H9 (cell line): Measurements from ENCODE around the gene KAT7. TPM values are rescaled to one million over a fixed set of nuclear protein-coding genes. Genes with fewer than 3 reads are reported as not detected.

Experiments
- DNase-seq: peaks from one replicate; pipeline ENCODE4 v3.0.0-alpha.2; 2017
- H2AFZ ChIP-seq: one replicate; pipeline ENCODE4 v1.6.1; 2013; ENCODE audit warnings: mild to moderate bottlenecking, low read length, control low read depth, moderate library complexity
- H2AK5ac ChIP-seq: 2 replicates; pipeline ENCODE4 v1.6.1; 2013; ENCODE audit warnings: low read length, control low read depth, mixed read lengths; ENCODE audit not compliant: insufficient read length
- H2BK120ac ChIP-seq: one replicate; pipeline ENCODE4 v1.6.1; 2013; ENCODE audit warnings: low read depth, mild to moderate bottlenecking, low read length, control low read depth, inconsistent platforms; ENCODE audit not compliant: poor library complexity, severe bottlenecking
- H2BK12ac ChIP-seq: 2 replicates; pipeline ENCODE4 v1.6.1; 2013; ENCODE audit warnings: low read length, control low read depth, mixed read lengths, low read depth; ENCODE audit not compliant: insufficient read length
- H2BK15ac ChIP-seq: 2 replicates; pipeline ENCODE4 v1.6.1; 2013; ENCODE audit warnings: low read depth, low read length, control low read depth
- H2BK20ac ChIP-seq: one replicate; pipeline ENCODE4 v1.6.1; 2013; ENCODE audit warnings: low read depth, mild to moderate bottlenecking, low read length, control low read depth, inconsistent platforms; ENCODE audit not compliant: poor library complexity, severe bottlenecking
- H2BK5ac ChIP-seq: 2 replicates; pipeline ENCODE4 v1.6.1; 2013; ENCODE audit warnings: low read length, control low read depth, mixed read lengths; ENCODE audit not compliant: insufficient read length
- H3K14ac ChIP-seq: 2 replicates; pipeline ENCODE4 v1.6.1; 2013; ENCODE audit warnings: low read length, control low read depth; ENCODE audit not compliant: insufficient read depth
- H3K18ac ChIP-seq: 2 replicates; pipeline ENCODE4 v1.6.1; 2013; ENCODE audit warnings: low read depth, mild to moderate bottlenecking, mixed read lengths, low read length, control low read depth; ENCODE audit not compliant: insufficient read length
- H3K23ac ChIP-seq: 2 replicates; pipeline ENCODE4 v1.6.1; 2013; ENCODE audit warnings: low read length, control low read depth, mixed read lengths, low read depth; ENCODE audit not compliant: insufficient read length
- H3K23me2 ChIP-seq: 2 replicates; pipeline ENCODE4 v1.6.1; 2013; ENCODE audit warnings: low read depth, mild to moderate bottlenecking, mixed read lengths, low read length, control low read depth; ENCODE audit not compliant: insufficient read length, poor library complexity, severe bottlenecking
- H3K27ac ChIP-seq: 2 replicates; pipeline ENCODE4 v1.5.1; 2013; ENCODE audit warnings: low read length, control low read depth, mixed read lengths, low read depth; ENCODE audit not compliant: insufficient read length
- H3K27me3 ChIP-seq: 2 replicates; pipeline ENCODE4 v1.6.1; 2013; ENCODE audit warnings: low read length, control low read depth, inconsistent platforms; ENCODE audit not compliant: insufficient read depth
- H3K4ac ChIP-seq: 2 replicates; pipeline ENCODE4 v1.6.1; 2013; ENCODE audit warnings: low read depth, mild to moderate bottlenecking, control low read depth, inconsistent platforms, low read length, moderate library complexity
- H3K4me1 ChIP-seq: 2 replicates; pipeline ENCODE4 v1.6.1; 2013; ENCODE audit warnings: low read length, control low read depth, inconsistent platforms; ENCODE audit not compliant: insufficient read depth
- H3K4me2 ChIP-seq: 2 replicates; pipeline ENCODE4 v1.6.1; 2013; ENCODE audit warnings: low read length, control low read depth, mixed read lengths; ENCODE audit not compliant: insufficient read length, insufficient read depth
- H3K56ac ChIP-seq: 2 replicates; pipeline ENCODE4 v1.6.1; 2013; ENCODE audit warnings: low read depth, mild to moderate bottlenecking, mixed read lengths, low read length, control low read depth; ENCODE audit not compliant: insufficient read length
- H3K79me1 ChIP-seq: 2 replicates; pipeline ENCODE4 v1.6.1; 2013; ENCODE audit warnings: low read depth, mild to moderate bottlenecking, moderate library complexity, low read length, control low read depth, inconsistent platforms; ENCODE audit not compliant: insufficient read depth, poor library complexity, severe bottlenecking
- H3K79me2 ChIP-seq: 2 replicates; pipeline ENCODE4 v1.6.1; 2013; ENCODE audit warnings: low read length, control low read depth, inconsistent platforms; ENCODE audit not compliant: insufficient read depth
- H3K9ac ChIP-seq: 2 replicates; pipeline ENCODE4 v1.6.1; 2013; ENCODE audit warnings: low read length, control low read depth, mixed read lengths; ENCODE audit not compliant: insufficient read length; ENCODE audit errors: extremely low read depth
- H3K9me3 ChIP-seq: one replicate; pipeline ENCODE4 v1.6.1; 2013; ENCODE audit warnings: low read depth, low read length, inconsistent platforms; ENCODE audit not compliant: control insufficient read depth
- H3T11ph ChIP-seq: one replicate; pipeline ENCODE4 v1.6.1; 2013; ENCODE audit warnings: mild to moderate bottlenecking, low read length, control low read depth, inconsistent platforms
- H4K20me1 ChIP-seq: one replicate; pipeline ENCODE4 v1.6.1; 2013; ENCODE audit not compliant: control insufficient read depth, insufficient read length, insufficient read depth
- H4K5ac ChIP-seq: 2 replicates; pipeline ENCODE4 v1.6.1; 2013; ENCODE audit warnings: low read depth, mild to moderate bottlenecking, mixed read lengths, low read length, control low read depth; ENCODE audit not compliant: insufficient read length
- H4K8ac ChIP-seq: replicated peaks from 2 replicates; pipeline ENCODE4 v1.6.1; 2013; ENCODE audit warnings: low read length, control low read depth, mixed read lengths, low read depth; ENCODE audit not compliant: insufficient read length
- H4K91ac ChIP-seq: 2 replicates; pipeline ENCODE4 v1.6.1; 2013; ENCODE audit warnings: low read depth, mild to moderate bottlenecking, moderate library complexity, mixed read lengths, low read length, control low read depth; ENCODE audit not compliant: insufficient read length
- H3K27ac Mint-ChIP-seq, 3 experiments: 2 replicates in 2 of 3; 3 replicates in 1 of 3; pipeline ENCODE4 v1.8.0; 2020 to 2021; ENCODE audit warnings: mixed read lengths in 3 of 3, mild to moderate bottlenecking in 1 of 3, moderate library complexity in 1 of 3
- H3K27me3 Mint-ChIP-seq: 2 replicates; pipeline ENCODE4 v1.8.0; 2021; ENCODE audit warnings: low read depth, mild to moderate bottlenecking, moderate library complexity, mixed read lengths
- H3K36me3 Mint-ChIP-seq, 3 experiments: 2 replicates in 2 of 3; 3 replicates in 1 of 3; pipeline ENCODE4 v1.8.0; 2020 to 2021; ENCODE audit warnings: low read depth in 3 of 3, mixed read lengths in 3 of 3; ENCODE audit not compliant: insufficient read depth in 1 of 3
- H3K4me1 Mint-ChIP-seq, 2 experiments: 2 replicates each; pipeline ENCODE4 v1.8.0; 2020; ENCODE audit warnings: mixed read lengths in 2 of 2
- H3K4me3 Mint-ChIP-seq, 2 experiments: 2 replicates in 1 of 2; 3 replicates in 1 of 2; pipeline ENCODE4 v1.8.0; 2020 to 2021; ENCODE audit warnings: mild to moderate bottlenecking in 2 of 2, mixed read lengths in 2 of 2, moderate library complexity in 1 of 2
- H3K9me3 Mint-ChIP-seq, 2 experiments: 2 replicates in 1 of 2; 3 replicates in 1 of 2; pipeline ENCODE4 v1.8.0; 2020; ENCODE audit warnings: mild to moderate bottlenecking in 2 of 2, mixed read lengths in 2 of 2, moderate library complexity in 1 of 2
- WGBS: extraction: QIAGEN DNeasy Blood & Tissue Kit; methylation state at CpG from one replicate; pipeline ENCODE4 v1.1.7; 2013; ENCODE audit warnings: missing lambda C conversion rate, low lambda C conversion rate, mixed read lengths; ENCODE audit not compliant: insufficient read length; ENCODE audit errors: extremely low coverage; 5-methylcytosine and 5-hydroxymethylcytosine counted together
- total RNA-seq: library from RNA; stranded (reverse); gene quantifications from 2 replicates; pipeline ENCODE4 v1.2.1, GENCODE V29; 2021
- TF ChIP-seq, protein P1 (sequence below): fragments of 200-600 bp; sonication (generic); conservative IDR thresholded peaks from 3 replicates; pipeline ENCODE4 v1.8.0; 2021; ENCODE audit warnings: antibody characterized with exemption, mild to moderate bottlenecking

KAT7 gene
- total RNA-seq, 1 experiment from 2014 or later = 93.1 TPM

DNA sequence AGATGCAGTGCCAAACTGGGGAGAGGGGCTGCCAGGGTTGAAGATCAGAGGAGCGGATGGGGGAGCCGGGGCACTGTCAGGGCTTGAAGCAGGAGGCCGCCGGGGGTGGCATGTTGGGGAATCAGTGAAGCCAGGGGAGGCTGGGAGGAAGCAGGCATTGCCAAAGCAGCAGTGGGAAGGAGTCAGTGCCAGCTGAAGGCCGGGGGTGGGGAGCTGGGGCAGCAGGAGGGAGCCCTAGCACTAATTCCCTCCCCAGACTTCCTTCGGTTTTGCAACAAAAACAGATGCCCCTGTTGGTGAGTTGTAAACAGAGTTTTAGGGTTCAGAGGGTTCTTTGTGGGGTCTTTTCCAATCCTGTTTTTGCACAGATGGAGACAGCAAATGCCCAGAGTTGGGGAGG, 70.3 kb downstream of the KAT7 start:
- H3K14ac ChIP-seq = no peak overlapping the region
- H3K4me2 ChIP-seq = no peak overlapping the region
- H3K27ac Mint-ChIP-seq = no peak overlapping the region
- H2AFZ ChIP-seq = no peak overlapping the region
- no peak overlapping the region for H3K4ac ChIP-seq
- no peak overlapping the region for H3K27ac ChIP-seq
- no peak overlapping the region for H2AK5ac ChIP-seq
- H3K36me3 Mint-ChIP-seq = no peaks in the 10 kb centered on the region
- DNase-seq = no peak
- H3K79me2 ChIP-seq = no peaks in the 10 kb centered on the region
- no CpG with 5 or more reads among the region's 6 CpGs for WGBS
- H3K56ac ChIP-seq = no peak overlapping the region
- H3K79me1 ChIP-seq = no peaks in the 10 kb centered on the region
- no peak overlapping the region for H4K5ac ChIP-seq
- no peak overlapping the region for H2BK15ac ChIP-seq
- no peak overlapping the region for H2BK120ac ChIP-seq
- H3T11ph ChIP-seq = no peak overlapping the region
- no peaks in the 10 kb centered on the region for H3K4me1 ChIP-seq
- H2BK5ac ChIP-seq = no peak overlapping the region
- H3K23ac ChIP-seq = no peak overlapping the region
- no peak overlapping the region for H4K8ac ChIP-seq
- no peak overlapping the region for H3K9ac ChIP-seq
- no peak overlapping the region for H2BK20ac ChIP-seq
- no peak overlapping the region for H3K18ac ChIP-seq
- peaks cover 18 to 19% of the 10 kb centered on the region in 2 experiments; a peak in 3 of 4 replicates for H3K4me1 Mint-ChIP-seq
- H3K9me3 Mint-ChIP-seq = no peaks in the 10 kb centered on the region
- H4K91ac ChIP-seq = no peak overlapping the region
- H4K20me1 ChIP-seq = no peaks in the 10 kb centered on the region
- no peak overlapping the region; a peak in 1 of 5 replicates for H3K4me3 Mint-ChIP-seq
- H3K27me3 Mint-ChIP-seq = peaks cover 46% of the 10 kb centered on the region
- no peaks in the 10 kb centered on the region for H3K9me3 ChIP-seq
- no peaks in the 10 kb centered on the region for H3K23me2 ChIP-seq
- TF ChIP-seq, protein P1, sequence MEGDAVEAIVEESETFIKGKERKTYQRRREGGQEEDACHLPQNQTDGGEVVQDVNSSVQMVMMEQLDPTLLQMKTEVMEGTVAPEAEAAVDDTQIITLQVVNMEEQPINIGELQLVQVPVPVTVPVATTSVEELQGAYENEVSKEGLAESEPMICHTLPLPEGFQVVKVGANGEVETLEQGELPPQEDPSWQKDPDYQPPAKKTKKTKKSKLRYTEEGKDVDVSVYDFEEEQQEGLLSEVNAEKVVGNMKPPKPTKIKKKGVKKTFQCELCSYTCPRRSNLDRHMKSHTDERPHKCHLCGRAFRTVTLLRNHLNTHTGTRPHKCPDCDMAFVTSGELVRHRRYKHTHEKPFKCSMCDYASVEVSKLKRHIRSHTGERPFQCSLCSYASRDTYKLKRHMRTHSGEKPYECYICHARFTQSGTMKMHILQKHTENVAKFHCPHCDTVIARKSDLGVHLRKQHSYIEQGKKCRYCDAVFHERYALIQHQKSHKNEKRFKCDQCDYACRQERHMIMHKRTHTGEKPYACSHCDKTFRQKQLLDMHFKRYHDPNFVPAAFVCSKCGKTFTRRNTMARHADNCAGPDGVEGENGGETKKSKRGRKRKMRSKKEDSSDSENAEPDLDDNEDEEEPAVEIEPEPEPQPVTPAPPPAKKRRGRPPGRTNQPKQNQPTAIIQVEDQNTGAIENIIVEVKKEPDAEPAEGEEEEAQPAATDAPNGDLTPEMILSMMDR = no peak
- no peaks in the 10 kb centered on the region for H3K27me3 ChIP-seq
- no peak overlapping the region for H2BK12ac ChIP-seq
